ENCODE data around the gene MAP4K3.

MAP4K3 gene

GRCh38 chr2:39243469-39244123 lies 193.5 kb downstream of the MAP4K3 start, which contains the start of gene CDKL4:
Gene CDKL4 (minus strand): TSS chr2:39243970.
- H3K9me3 ChIP-seq (ENCODE audit: control insufficient read depth, insufficient read depth, low read depth, low read length): no peaks in the 10 kb centered on the region
- H3K27ac ChIP-seq (ENCODE audit: extremely low read depth, low read depth, low read length): no peak within 1 kb of the TSS
- POLR2A ChIA-PET: no interaction called here
- H3K4me3 ChIP-seq (ENCODE audit: low read depth, low read length): no peak within 1 kb of the TSS
- H3K4me1 ChIP-seq (ENCODE audit: control insufficient read depth, insufficient read depth, low read length): no peaks in the 10 kb centered on the region
- peaks cover 2% of the 10 kb centered on the region in 2 experiments; a peak in 2 of 3 replicates for H3K36me3 ChIP-seq (ENCODE audit: control insufficient read depth in 2 of 2, insufficient read depth in 1 of 2, low read length in 2 of 2)
- TF ChIP-seq ZNF501 (tag by site-specific recombination; IDR thresholded peaks at IDR 0.05) (no peak), PRDM6 (tag by site-specific recombination; IDR thresholded peaks at IDR 0.05) (no peak), RBAK (tag by site-specific recombination; IDR thresholded peaks at IDR 0.05) (no peak), ZNF518A (tag by site-specific recombination; conservative IDR thresholded peaks at IDR 0.05; ENCODE audit: low read depth) (no peak), PBX3 (CRISPR knock-in tag; IDR thresholded peaks at IDR 0.05) (no peak), MYNN (tag by site-specific recombination; IDR thresholded peaks at IDR 0.05; ENCODE audit: borderline replicate concordance) (no peak), ZNF521 (tag by site-specific recombination; IDR thresholded peaks at IDR 0.05) (no peak), ZNF146 (tag by site-specific recombination; IDR thresholded peaks at IDR 0.05) (no peak), PRDM4 (tag by site-specific recombination; IDR thresholded peaks at IDR 0.05) (no peak), ZNF837 (tag by site-specific recombination; IDR thresholded peaks at IDR 0.05) (no peak), ZNF544 (tag by site-specific recombination; IDR thresholded peaks at IDR 0.05) (no peak), ZNF629 (tag by site-specific recombination; IDR thresholded peaks at IDR 0.05) (no peak), ZNF768 (tag by site-specific recombination; IDR thresholded peaks at IDR 0.05) (no peak), ZNF248 (tag by site-specific recombination; IDR thresholded peaks at IDR 0.05) (no peak)
- CTCF ChIA-PET: no interaction called here

GRCh38 chr2:39241588-39241987 lies 195.5 kb downstream of the MAP4K3 start:
- no peak overlapping the region for H3K27ac ChIP-seq (ENCODE audit: extremely low read depth, low read depth, low read length)
- H3K4me3 ChIP-seq (ENCODE audit: low read depth, low read length): no peak overlapping the region
- H3K4me1 ChIP-seq (ENCODE audit: control insufficient read depth, insufficient read depth, low read length): no peaks in the 10 kb centered on the region
- POLR2A ChIA-PET: no interaction called here
- no peaks in the 10 kb centered on the region for H3K36me3 ChIP-seq (ENCODE audit: control insufficient read depth in 2 of 2, insufficient read depth in 1 of 2, low read length in 2 of 2)
- CTCF ChIA-PET: interaction anchor here (0.7 to 1.1 kb wide), 2 partner anchors 182 to 489 kb away, joined by 3 to 7 read pairs; no protein-coding TSS in a partner anchor
- no peaks in the 10 kb centered on the region for H3K9me3 ChIP-seq (ENCODE audit: control insufficient read depth, insufficient read depth, low read depth, low read length)
- TF ChIP-seq ZNF501 (tag by site-specific recombination; IDR thresholded peaks at IDR 0.05) (no peak), ZNF362 (tag by site-specific recombination; IDR thresholded peaks at IDR 0.05) (no peak), ZNF561 (tag by site-specific recombination; IDR thresholded peaks at IDR 0.05; ENCODE audit: borderline replicate concordance) (no peak), KLF17 (tag by site-specific recombination; IDR thresholded peaks at IDR 0.05) (no peak), ZNF280C (tag by site-specific recombination; IDR thresholded peaks at IDR 0.05) (no peak), ZBTB48 (tag by site-specific recombination; IDR thresholded peaks at IDR 0.05) (no peak)
